OCI-LY1 (cell line): ENCODE measurements around the gene POLR1G.

Source experiments
- H2AFZ ChIP-seq: fragments of 200-600 bp; sonication (generic), shearing (Covaris generic); 2 replicates; pipeline ENCODE4 v1.6.0; 2014; ENCODE audit warnings: antibody characterized with exemption, mild to moderate bottlenecking, low read length
- H3F3A ChIP-seq: fragments of 200-600 bp; sonication (generic), shearing (Covaris generic); 2 replicates; pipeline ENCODE4 v1.6.0; 2014; ENCODE audit warnings: mild to moderate bottlenecking, antibody characterized with exemption, low read length, moderate library complexity; ENCODE audit not compliant: insufficient read depth
- H3K27ac ChIP-seq: fragments of 200-600 bp; sonication (generic); 2 replicates; pipeline ENCODE4 v1.5.1; 2014; ENCODE audit warnings: low read length, mixed run types, mild to moderate bottlenecking, low read depth; ENCODE audit not compliant: poor library complexity, severe bottlenecking
- H3K27me3 ChIP-seq: fragments of 200-600 bp; sonication (generic); 2 replicates; pipeline ENCODE4 v1.6.0; 2014; ENCODE audit warnings: antibody characterized with exemption, mild to moderate bottlenecking, low read length, moderate library complexity; ENCODE audit not compliant: insufficient read depth
- H3K36me3 ChIP-seq: fragments of 200-600 bp; sonication (generic); 2 replicates; pipeline ENCODE4 v1.6.1; 2014; ENCODE audit warnings: mild to moderate bottlenecking, antibody characterized with exemption, low read length, moderate library complexity, mixed read lengths; ENCODE audit not compliant: insufficient read depth
- H3K4me1 ChIP-seq: fragments of 200-600 bp; sonication (generic); 2 replicates; pipeline ENCODE4 v1.5.1; 2014; ENCODE audit warnings: mild to moderate bottlenecking, low read length, moderate library complexity; ENCODE audit not compliant: insufficient read depth, severe bottlenecking
- H3K4me2 ChIP-seq: fragments of 200-600 bp; sonication (generic), shearing (Covaris generic); 2 replicates; pipeline ENCODE4 v1.6.1; 2014; ENCODE audit warnings: low read length
- H3K4me3 ChIP-seq: fragments of 200-600 bp; sonication (generic); 2 replicates; pipeline ENCODE4 v1.5.1; 2014; ENCODE audit warnings: low read length, low read depth, mild to moderate bottlenecking, mixed read lengths; ENCODE audit not compliant: poor library complexity, severe bottlenecking
- H3K79me2 ChIP-seq: fragments of 200-600 bp; shearing (Covaris generic); 2 replicates; pipeline ENCODE4 v1.6.1; 2016; ENCODE audit warnings: mixed run types, low read length, mixed read lengths; ENCODE audit not compliant: insufficient read depth
- H3K9ac ChIP-seq: fragments of 200-600 bp; sonication (generic), shearing (Covaris generic); 2 replicates; pipeline ENCODE4 v1.6.1; 2014; ENCODE audit warnings: mild to moderate bottlenecking, low read length, mixed read lengths
- H3K9me2 ChIP-seq: fragments of 200-600 bp; sonication (generic), shearing (Covaris generic); 2 replicates; pipeline ENCODE4 v1.6.1; 2014; ENCODE audit warnings: low read depth, mild to moderate bottlenecking, low read length, mixed read lengths
- H3K9me3 ChIP-seq: fragments of 200-600 bp; shearing (Covaris generic); 2 replicates; pipeline ENCODE4 v1.6.1; 2014; ENCODE audit warnings: low read length, mixed read lengths
- H4K20me1 ChIP-seq: fragments of 200-600 bp; sonication (generic), shearing (Covaris generic); 2 replicates; pipeline ENCODE4 v1.6.0; 2016; ENCODE audit warnings: mild to moderate bottlenecking, low read length; ENCODE audit not compliant: insufficient read depth
- CTCF ChIP-seq: fragments of 200-600 bp; sonication (generic), shearing (Covaris generic); IDR thresholded peaks from 2 replicates; pipeline ENCODE4 v1.5.1; 2017; ENCODE audit warnings: mild to moderate bottlenecking, antibody characterized with exemption, low read length, moderate library complexity, mixed read lengths
- EZH2 ChIP-seq: fragments of 200-600 bp; sonication (generic), shearing (Covaris generic); IDR thresholded peaks from 2 replicates; pipeline ENCODE4 v1.8.0; 2017; ENCODE audit warnings: borderline replicate concordance, mixed run types, mild to moderate bottlenecking, antibody characterized with exemption, low read length, moderate library complexity, mixed read lengths

POLR1G gene

GRCh38 chr19:45400192-45400591 is 6.3 kb upstream of the POLR1G start:
- H3K4me1 ChIP-seq = peaks cover 30% of the 10 kb centered on the region
- no peaks in the 10 kb centered on the region for H3K9me2 ChIP-seq
- no peak overlapping the region for H2AFZ ChIP-seq
- no peaks in the 10 kb centered on the region for H4K20me1 ChIP-seq
- H3K4me2 ChIP-seq = no peak overlapping the region
- no peak overlapping the region for H3K4me3 ChIP-seq
- no peaks in the 10 kb centered on the region for H3K27me3 ChIP-seq
- H3K36me3 ChIP-seq = no peaks in the 10 kb centered on the region
- no peak overlapping the region for H3K27ac ChIP-seq
- no peaks in the 10 kb centered on the region for H3K79me2 ChIP-seq
- no peaks in the 10 kb centered on the region for H3F3A ChIP-seq
- no peaks in the 10 kb centered on the region for H3K9me3 ChIP-seq
- TF ChIP-seq EZH2 = no peak
- no peak for TF ChIP-seq CTCF
- H3K9ac ChIP-seq = no peak overlapping the region

- Histone ChIP-seq H3K4me1 (peaks cover 36% of the 10 kb centered on the region), H3K27me3 (no peaks in the 10 kb centered on the region), H3K36me3 (no peaks in the 10 kb centered on the region), H3K4me3 (no peak overlapping the region), H3F3A (no peaks in the 10 kb centered on the region), H3K27ac (no peak overlapping the region), H2AFZ (no peak overlapping the region), H3K9ac (no peak overlapping the region), H3K9me2 (no peaks in the 10 kb centered on the region), H3K4me2 (no peak overlapping the region), H3K79me2 (no peaks in the 10 kb centered on the region), H4K20me1 (no peaks in the 10 kb centered on the region), H3K9me3 (no peaks in the 10 kb centered on the region)
- TF ChIP-seq CTCF (no peak), EZH2 (no peak)
Measured at GRCh38 chr19:45401815-45402214, 4.6 kb upstream of the POLR1G start.

GRCh38 chr19:45402298-45403061 is 4.0 kb upstream of the POLR1G start:
- Histone ChIP-seq H3K79me2 (peaks cover 5% of the 10 kb centered on the region; the same call in 1 of the 2 replicates), H3K4me2 (peak overlapping the region; percentile 43)
- TF ChIP-seq CTCF (peak; percentile 86), EZH2 (no peak)

More at GRCh38 chr19:45402298-45403061, 4.0 kb upstream of the POLR1G start:
- H3K27me3 ChIP-seq = no peaks in the 10 kb centered on the region
- peak overlapping the region; percentile 25; the same call in 1 of the 2 replicates for H3K9ac ChIP-seq
- no peaks in the 10 kb centered on the region for H3K9me3 ChIP-seq
- no peaks in the 10 kb centered on the region for H4K20me1 ChIP-seq
- no peaks in the 10 kb centered on the region for H3K9me2 ChIP-seq
- no peaks in the 10 kb centered on the region for H3K36me3 ChIP-seq
- H3K27ac ChIP-seq = no peak overlapping the region
- H3F3A ChIP-seq = no peaks in the 10 kb centered on the region
- H3K4me3 ChIP-seq = peak overlapping the region; percentile 33
- H3K4me1 ChIP-seq = peaks cover 41% of the 10 kb centered on the region
- no peak overlapping the region for H2AFZ ChIP-seq
